ENCODE measurements around the gene MELK. TPM values are rescaled to one million over a fixed set of nuclear protein-coding genes. Genes with fewer than 3 reads are reported as not detected.

MELK gene
- total and polyA plus RNA-seq, 2 donors (not counting 3 experiments of a cell fraction or from before 2014, with no cell fraction given): 19.1 to 52.1 TPM

DNA sequence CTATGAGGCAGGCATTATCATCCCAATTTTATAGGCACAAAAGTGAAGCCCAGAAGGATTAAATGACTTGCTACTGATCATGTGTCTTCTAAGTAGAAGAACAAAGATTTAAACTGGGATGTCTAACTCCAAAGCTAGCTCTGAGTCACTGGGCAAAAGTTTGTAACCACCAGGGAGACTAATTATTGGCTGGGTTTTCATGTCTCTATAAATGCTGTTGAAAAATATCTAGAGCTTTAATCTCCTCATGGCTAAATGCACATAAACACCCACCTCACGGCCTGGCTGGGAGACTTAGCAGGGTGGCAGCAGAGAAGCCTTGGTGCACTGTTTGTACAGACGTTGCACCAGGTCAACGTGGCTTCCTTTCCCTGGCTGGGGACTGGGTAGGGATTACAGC is 144.6 kb downstream of the MELK start:
- dilution Hi-C loops (cut with MboI; ENCODE audit: extremely low pct_ligation_motif_present, low sequenced_read_pairs) (no loop called here), intact Hi-C loops (cut with micrococcal nuclease) (no loop called here)
- H3K4me2 ChIP-seq (ENCODE audit: insufficient read depth, low read length): no peak overlapping the region
- no peak for TF ChIP-seq EZH2 (IDR thresholded peaks at IDR 0.05; ENCODE audit: borderline replicate concordance, low read depth, low read length, severe bottlenecking)
- TF ChIP-seq JUN (IDR thresholded peaks at IDR 0.05; ENCODE audit: borderline replicate concordance, insufficient read depth, insufficient read length, low read depth): no peak
- no peak for TF ChIP-seq POLR2A (IDR thresholded peaks at IDR 0.05; ENCODE audit: low read depth, low read length)
- no peak overlapping the region for H3K4me3 ChIP-seq (replicated peaks in 1 of 3; ENCODE audit: insufficient read depth in 1 of 3, low read depth in 1 of 3, low read length in 3 of 3)
- ChIA-PET CTCF (interaction anchor here (1.1 kb wide), 1 partner anchor 11 kb away, joined by 5 read pairs; no protein-coding TSS in a partner anchor), POLR2A (no interaction called here)
- DNase-seq (ENCODE audit: low read depth, low spot score) (no peak), FAIRE-seq (no peak)
- no peaks in the 10 kb centered on the region for H3K9me1 ChIP-seq (replicated peaks; ENCODE audit: control insufficient read depth, extremely low read depth, insufficient read depth, low read length)
- H3K4me1 ChIP-seq (ENCODE audit: control insufficient read depth, extremely low read depth, insufficient read depth, low read length): no peaks in the 10 kb centered on the region
- H3K36me3 ChIP-seq (ENCODE audit: control insufficient read depth in 2 of 2, extremely low read depth in 1 of 2, insufficient read depth in 2 of 2, low read length in 2 of 2): no peaks in the 10 kb centered on the region
- no peak overlapping the region for H3K27ac ChIP-seq (ENCODE audit: insufficient read depth, low read depth, low read length)
- peaks cover 11 to 30% of the 10 kb centered on the region in 2 experiments for H3K27me3 ChIP-seq (ENCODE audit: control insufficient read depth in 2 of 2, insufficient read depth in 2 of 2, low read length in 2 of 2)
- no peak overlapping the region for H2AFZ ChIP-seq (ENCODE audit: low read depth, low read length)
- H4K20me1 ChIP-seq (replicated peaks; ENCODE audit: control insufficient read depth, extremely low read depth, insufficient read depth, low read length): no peaks in the 10 kb centered on the region
- no peak overlapping the region for H3K9ac ChIP-seq (replicated peaks; ENCODE audit: extremely low read depth, insufficient read depth, low read length)
- no peaks in the 10 kb centered on the region for H3K79me2 ChIP-seq (ENCODE audit: control insufficient read depth, insufficient read depth, low read length)
- BruUV-seq (replicated peaks): no TSS peak
- no peaks in the 10 kb centered on the region for H3K9me3 ChIP-seq (replicated peaks; ENCODE audit: control insufficient read depth, insufficient read depth, low read length)

GRCh38 chr9:36718612-36719011 is 145.9 kb downstream of the MELK start:
- Histone ChIP-seq H3K4me2 (ENCODE audit: insufficient read depth, low read length) (no peak overlapping the region), H3K27ac (ENCODE audit: insufficient read depth, low read depth, low read length) (no peak overlapping the region), H3K9ac (replicated peaks; ENCODE audit: extremely low read depth, insufficient read depth, low read length) (no peak overlapping the region), H4K20me1 (replicated peaks; ENCODE audit: control insufficient read depth, extremely low read depth, insufficient read depth, low read length) (no peaks in the 10 kb centered on the region), H3K9me3 (replicated peaks; ENCODE audit: control insufficient read depth, insufficient read depth, low read length) (no peaks in the 10 kb centered on the region), H3K79me2 (ENCODE audit: control insufficient read depth, insufficient read depth, low read length) (no peaks in the 10 kb centered on the region), H3K9me1 (replicated peaks; ENCODE audit: control insufficient read depth, extremely low read depth, insufficient read depth, low read length) (no peaks in the 10 kb centered on the region), H2AFZ (ENCODE audit: low read depth, low read length) (no peak overlapping the region), H3K4me1 (ENCODE audit: control insufficient read depth, extremely low read depth, insufficient read depth, low read length) (no peaks in the 10 kb centered on the region), H3K27me3 (ENCODE audit: control insufficient read depth in 2 of 2, insufficient read depth in 2 of 2, low read length in 2 of 2) (peaks cover 10 to 27% of the 10 kb centered on the region in 2 experiments), H3K36me3 (ENCODE audit: control insufficient read depth in 2 of 2, extremely low read depth in 1 of 2, insufficient read depth in 2 of 2, low read length in 2 of 2) (no peaks in the 10 kb centered on the region), H3K4me3 (replicated peaks in 1 of 3; ENCODE audit: insufficient read depth in 1 of 3, low read depth in 1 of 3, low read length in 3 of 3) (no peak overlapping the region)
- no peak for TF ChIP-seq MYC (IDR thresholded peaks at IDR 0.05; ENCODE audit: low read depth, low read length)
- no peak for TF ChIP-seq GATA2 (IDR thresholded peaks at IDR 0.05; ENCODE audit: insufficient read depth, insufficient read length, low read depth, low read length)
- TF ChIP-seq FOS (IDR thresholded peaks at IDR 0.05; ENCODE audit: borderline replicate concordance, insufficient read depth, low read length): no peak
- no peak for TF ChIP-seq EZH2 (IDR thresholded peaks at IDR 0.05; ENCODE audit: borderline replicate concordance, low read depth, low read length, severe bottlenecking)
- TF ChIP-seq POLR2A (IDR thresholded peaks at IDR 0.05; ENCODE audit: low read depth, low read length): no peak
- no peak for TF ChIP-seq JUN (IDR thresholded peaks at IDR 0.05; ENCODE audit: borderline replicate concordance, insufficient read depth, insufficient read length, low read depth)
- no peak for TF ChIP-seq POLR2AphosphoS5 (IDR thresholded peaks at IDR 0.05; ENCODE audit: insufficient read depth, low read depth, low read length)
- no peak for TF ChIP-seq MAX (IDR thresholded peaks at IDR 0.05; ENCODE audit: insufficient read depth, insufficient read length)
- TF ChIP-seq, protein P1, sequence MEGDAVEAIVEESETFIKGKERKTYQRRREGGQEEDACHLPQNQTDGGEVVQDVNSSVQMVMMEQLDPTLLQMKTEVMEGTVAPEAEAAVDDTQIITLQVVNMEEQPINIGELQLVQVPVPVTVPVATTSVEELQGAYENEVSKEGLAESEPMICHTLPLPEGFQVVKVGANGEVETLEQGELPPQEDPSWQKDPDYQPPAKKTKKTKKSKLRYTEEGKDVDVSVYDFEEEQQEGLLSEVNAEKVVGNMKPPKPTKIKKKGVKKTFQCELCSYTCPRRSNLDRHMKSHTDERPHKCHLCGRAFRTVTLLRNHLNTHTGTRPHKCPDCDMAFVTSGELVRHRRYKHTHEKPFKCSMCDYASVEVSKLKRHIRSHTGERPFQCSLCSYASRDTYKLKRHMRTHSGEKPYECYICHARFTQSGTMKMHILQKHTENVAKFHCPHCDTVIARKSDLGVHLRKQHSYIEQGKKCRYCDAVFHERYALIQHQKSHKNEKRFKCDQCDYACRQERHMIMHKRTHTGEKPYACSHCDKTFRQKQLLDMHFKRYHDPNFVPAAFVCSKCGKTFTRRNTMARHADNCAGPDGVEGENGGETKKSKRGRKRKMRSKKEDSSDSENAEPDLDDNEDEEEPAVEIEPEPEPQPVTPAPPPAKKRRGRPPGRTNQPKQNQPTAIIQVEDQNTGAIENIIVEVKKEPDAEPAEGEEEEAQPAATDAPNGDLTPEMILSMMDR (IDR thresholded peaks at IDR 0.05; ENCODE audit: extremely low read depth in 1 of 2, insufficient read depth in 1 of 2, low read depth in 1 of 2, low read length in 2 of 2): no peak
- intact Hi-C loops (cut with micrococcal nuclease): no loop called here
- ChIA-PET CTCF (interaction anchor here (0.9 kb wide), 1 partner anchor 10 kb away, joined by 3 read pairs; no protein-coding TSS in a partner anchor), POLR2A (no interaction called here)
- no TSS peak for BruUV-seq (replicated peaks)
- FAIRE-seq (no peak), DNase-seq (ENCODE audit: low read depth, low spot score) (no peak)
- dilution Hi-C loops (cut with MboI; ENCODE audit: extremely low pct_ligation_motif_present, low sequenced_read_pairs): no loop called here

Measured in endothelial cell of umbilical vein (primary cell).